GM12878 (cell line): ENCODE data around the gene ATP13A1. TPM values are rescaled to one million over a fixed set of nuclear protein-coding genes. Genes with fewer than 3 reads are reported as not detected.

Source experiments
- ATAC-seq: fragments of 200-7000 bp; cut with Tn5 transposase; 3 replicates; pipeline ENCODE4 v1.9.1; 2020; ENCODE audit warnings: mild to moderate bottlenecking, moderate library complexity
- BruUV-seq: library from RNA; stranded (reverse); fragments of 400-500 nt; replicated peaks from 2 replicates; lab custom pipeline; 2021; lab: Mats Ljungman, UMichigan
- CTCF ChIA-PET: fragments of 300-600 bp; sonication (Branson Sonifier 250); formaldehyde crosslinking; extraction: SDS; loops from one replicate; lab custom pipeline; 2021; ENCODE audit warnings: inconsistent platforms; lab: Yijun Ruan, JAX
- POLR2A ChIA-PET: fragments of 350-600 bp; formaldehyde crosslinking; extraction: SDS; loops from one replicate; lab custom pipeline; 2021; ENCODE audit warnings: inconsistent platforms; lab: Charles Lee
- RAD21 ChIA-PET: fragments of 300-600 bp; sonication (Branson Sonifier 250); formaldehyde crosslinking; loops from one replicate; lab custom pipeline; 2023; ENCODE audit warnings: antibody characterized with exemption; ENCODE audit not compliant: unreplicated experiment; lab: Charles Lee
- SMC1A ChIA-PET: fragments of 300-600 bp; sonication (Branson Sonifier 250); formaldehyde crosslinking; loops from one replicate; lab custom pipeline; 2023; ENCODE audit not compliant: unreplicated experiment, uncharacterized antibody; lab: Charles Lee
- DNase-seq: peaks from one replicate; pipeline ENCODE4 v3.0.0-alpha.2; 2011; ENCODE audit warnings: low read depth, low spot score
- FAIRE-seq: peaks from 3 replicates; lab custom pipeline; 2011; peaks lifted over from hg19 to GRCh38; lab: Jason Lieb, UNC
- H2AFZ ChIP-seq: 2 replicates; pipeline ENCODE4 v1.6.0; 2011; ENCODE audit warnings: low read depth, low read length, control low read depth; ENCODE audit not compliant: control insufficient read depth
- H3K27ac ChIP-seq: 2 replicates; pipeline ENCODE4 v1.5.1; 2011; ENCODE audit warnings: control low read depth; ENCODE audit not compliant: control insufficient read depth, insufficient read depth
- H3K27me3 ChIP-seq, 2 experiments: replicated peaks in 1 of 2; 2 replicates each; pipeline versions ENCODE4 v1.6.0 to v1.6.1; 2011; ENCODE audit warnings: low read length in 1 of 2; ENCODE audit not compliant: control insufficient read depth in 2 of 2, insufficient read depth in 2 of 2
- H3K36me3 ChIP-seq, 2 experiments: 2 replicates each; pipeline ENCODE4 v1.5.1; 2011; ENCODE audit warnings: low read length in 1 of 2; ENCODE audit not compliant: control insufficient read depth in 2 of 2, insufficient read depth in 2 of 2
- H3K4me1 ChIP-seq: 2 replicates; pipeline ENCODE4 v1.6.1; 2011; ENCODE audit warnings: mild to moderate bottlenecking, low read length, moderate library complexity, mixed read lengths; ENCODE audit not compliant: control insufficient read depth, insufficient read depth
- H3K4me2 ChIP-seq: 2 replicates; pipeline ENCODE4 v1.6.0; 2011; ENCODE audit warnings: control low read depth; ENCODE audit not compliant: control insufficient read depth, insufficient read depth
- H3K4me3 ChIP-seq: fragments of 200-600 bp; sonication (generic); 2 replicates; pipeline ENCODE4 v1.5.1; 2016
- H3K79me2 ChIP-seq: 2 replicates; pipeline ENCODE4 v1.6.0; 2011; ENCODE audit warnings: low read length; ENCODE audit not compliant: control insufficient read depth, insufficient read depth
- H3K9ac ChIP-seq: 2 replicates; pipeline ENCODE4 v1.8.0; 2011; ENCODE audit warnings: low read length, control low read depth, mixed read lengths; ENCODE audit not compliant: control insufficient read depth, insufficient read depth
- H3K9me3 ChIP-seq: replicated peaks from 3 replicates; pipeline ENCODE4 v1.5.1; 2011; ENCODE audit warnings: mild to moderate bottlenecking, low read length; ENCODE audit not compliant: control insufficient read depth, insufficient read depth
- H4K20me1 ChIP-seq: 2 replicates; pipeline ENCODE4 v1.6.0; 2011; ENCODE audit not compliant: control insufficient read depth, insufficient read depth
- BMI1 ChIP-seq: fragments of 450-650 bp; IDR thresholded peaks from 2 replicates; pipeline ENCODE4 v1.6.1; 2016; ENCODE audit warnings: mild to moderate bottlenecking, moderate library complexity, borderline replicate concordance
- EED ChIP-seq: sonication (generic); IDR thresholded peaks from 2 replicates; pipeline ENCODE4 v1.6.1; 2016; ENCODE audit warnings: antibody characterized with exemption, low read depth
- HDGF ChIP-seq: fragments of 450-650 bp; IDR thresholded peaks from 2 replicates; pipeline ENCODE4 v1.6.1; 2016; ENCODE audit warnings: antibody characterized with exemption
- KDM1A ChIP-seq: fragments of 200-600 bp; sonication (generic); IDR thresholded peaks from 2 replicates; pipeline ENCODE4 v1.6.1; 2016; ENCODE audit warnings: borderline replicate concordance
- KLF5 ChIP-seq: fragments of 450-650 bp; IDR thresholded peaks from 2 replicates; pipeline ENCODE4 v1.6.1; 2014; ENCODE audit warnings: mild to moderate bottlenecking; ENCODE audit not compliant: partially characterized antibody
- MXI1 ChIP-seq: fragments of 150-350 bp; IDR thresholded peaks from 2 replicates; pipeline ENCODE4 v1.6.1; 2011; ENCODE audit warnings: low read depth, mild to moderate bottlenecking, inconsistent platforms, low read length, improper control_type of control experiment
- POLR2AphosphoS5 ChIP-seq: IDR thresholded peaks from 2 replicates; pipeline ENCODE4 v1.6.1; 2011; ENCODE audit warnings: mild to moderate bottlenecking, low read length, inconsistent platforms
- SIN3A ChIP-seq: IDR thresholded peaks from 2 replicates; pipeline ENCODE4 v1.6.1; 2012; ENCODE audit warnings: low read depth, low read length, improper control_type of control experiment
- TBL1XR1 ChIP-seq: IDR thresholded peaks from 2 replicates; pipeline ENCODE4 v1.6.1; 2012; ENCODE audit warnings: low read depth, low read length, improper control_type of control experiment
- ZZZ3 ChIP-seq: IDR thresholded peaks from 2 replicates; pipeline ENCODE4 v1.6.1; 2011; ENCODE audit warnings: low read depth; ENCODE audit not compliant: control insufficient read depth, insufficient read length
- WGBS: methylation state at CpG from one replicate; pipeline ENCODE4 v1.1.6; 2016; ENCODE audit warnings: low lambda C conversion rate; ENCODE audit not compliant: insufficient replicate concordance, insufficient coverage; ENCODE audit errors: missing lambda C conversion rate; 5-methylcytosine and 5-hydroxymethylcytosine counted together
- in situ Hi-C: fragments of 300-500 bp; cut with MboI; formaldehyde crosslinking; loops from 9 replicates; pipeline ENCODE4 v1.14.3; 2018; ENCODE audit warnings: mixed read lengths
- intact Hi-C: fragments of 100-400 bp; cut with micrococcal nuclease; formaldehyde crosslinking; loops from one replicate; pipeline ENCODE4 v1.14.2; 2022; ENCODE audit not compliant: unreplicated experiment
- polyA plus RNA-seq, 11 experiments: library from polyadenylated mRNA; depleted of rRNA in 4 of 11; unstranded in 6 of 11; stranded (reverse) in 5 of 11; fragments of >200 nt; fragmentation: Nextera tagmentation in 4 of 11; fragmentation: Illumina TruSeq in 1 of 11; extraction: Ambion mirVana in 4 of 11; extraction: Trizol in 1 of 11; gene quantifications; 1 replicate in 1 of 11; 2 replicates in 10 of 11; pipeline versions ENCODE4 v1.2.1 to v1.2.3, GENCODE V29; 2011 to 2016; ENCODE audit warnings: inconsistent platforms in 2 of 11, missing spikeins in 2 of 11, low read depth in 1 of 11
- total RNA-seq, 4 experiments: library from RNA; depleted of rRNA in 3 of 4; stranded (reverse); fragments of >200 nt in 3 of 4; fragmentation: Illumina TruSeq in 1 of 4; extraction: Trizol in 1 of 4; gene quantifications; 2 replicates each; pipeline versions ENCODE4 v1.2.1 to v1.2.3, GENCODE V29; 2013 to 2021
- TF ChIP-seq, protein P1 (sequence below): fragments of 450-650 bp; IDR thresholded peaks from 2 replicates; pipeline ENCODE4 v1.6.1; 2014; ENCODE audit warnings: mild to moderate bottlenecking
- TF ChIP-seq, protein P2 (sequence below): fragments of 450-650 bp; IDR thresholded peaks from 2 replicates; pipeline ENCODE4 v1.6.1; 2016; ENCODE audit warnings: mild to moderate bottlenecking, moderate library complexity, borderline replicate concordance

ATP13A1 gene
- total and polyA plus RNA-seq, 10 of the 15 experiments (the other 5 are each of a cell fraction or from before 2014, with no cell fraction given) = 0.37 to 91.0 (median 29.8) TPM

DNA sequence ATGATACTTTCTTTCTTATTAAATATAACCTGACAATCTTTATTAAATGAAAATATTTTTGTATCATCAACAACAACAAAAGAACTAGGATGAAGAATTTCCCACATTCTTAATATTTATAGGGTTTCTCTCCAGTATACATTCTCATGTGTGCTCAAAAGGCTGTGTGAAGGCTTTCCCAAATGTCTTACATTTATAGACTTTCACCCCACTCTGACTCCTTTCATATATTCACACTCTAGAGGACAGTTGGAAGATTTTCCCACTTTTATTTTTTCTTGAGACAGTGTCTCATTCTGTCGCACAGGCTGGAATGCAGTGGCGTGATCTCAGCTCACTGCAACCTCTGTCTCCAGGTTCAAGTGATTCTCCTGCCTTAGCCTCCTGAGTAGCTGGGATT, 47.0 kb upstream of the ATP13A1 start:
- no peak overlapping the region for H3K9ac ChIP-seq
- H3K27ac ChIP-seq = no peak overlapping the region
- no peak overlapping the region for H2AFZ ChIP-seq
- H4K20me1 ChIP-seq = no peaks in the 10 kb centered on the region
- peaks cover 55% of the 10 kb centered on the region for H3K9me3 ChIP-seq
- ChIA-PET POLR2A (no interaction called here), RAD21 (no interaction called here), SMC1A (no interaction called here), CTCF (no interaction called here)
- no peaks in the 10 kb centered on the region for H3K27me3 ChIP-seq
- WGBS = 97% methylated on average over 2 of the region's 2 CpGs
- in situ Hi-C loops (no loop called here), intact Hi-C loops (no loop called here)
- peaks cover 7 to 15% of the 10 kb centered on the region in 2 experiments for H3K36me3 ChIP-seq
- H3K4me3 ChIP-seq = no peak overlapping the region
- H3K4me2 ChIP-seq = no peak overlapping the region
- BruUV-seq = no TSS peak
- H3K4me1 ChIP-seq = no peaks in the 10 kb centered on the region
- ATAC-seq (no peak), DNase-seq (no peak), FAIRE-seq (no peak)
- no peaks in the 10 kb centered on the region for H3K79me2 ChIP-seq
- TF ChIP-seq KDM1A = no peak
- TF ChIP-seq, protein P1, sequence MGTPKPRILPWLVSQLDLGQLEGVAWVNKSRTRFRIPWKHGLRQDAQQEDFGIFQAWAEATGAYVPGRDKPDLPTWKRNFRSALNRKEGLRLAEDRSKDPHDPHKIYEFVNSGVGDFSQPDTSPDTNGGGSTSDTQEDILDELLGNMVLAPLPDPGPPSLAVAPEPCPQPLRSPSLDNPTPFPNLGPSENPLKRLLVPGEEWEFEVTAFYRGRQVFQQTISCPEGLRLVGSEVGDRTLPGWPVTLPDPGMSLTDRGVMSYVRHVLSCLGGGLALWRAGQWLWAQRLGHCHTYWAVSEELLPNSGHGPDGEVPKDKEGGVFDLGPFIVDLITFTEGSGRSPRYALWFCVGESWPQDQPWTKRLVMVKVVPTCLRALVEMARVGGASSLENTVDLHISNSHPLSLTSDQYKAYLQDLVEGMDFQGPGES = no peak
- no peak for TF ChIP-seq BMI1
- peak; percentile 49 for TF ChIP-seq KLF5

DNA sequence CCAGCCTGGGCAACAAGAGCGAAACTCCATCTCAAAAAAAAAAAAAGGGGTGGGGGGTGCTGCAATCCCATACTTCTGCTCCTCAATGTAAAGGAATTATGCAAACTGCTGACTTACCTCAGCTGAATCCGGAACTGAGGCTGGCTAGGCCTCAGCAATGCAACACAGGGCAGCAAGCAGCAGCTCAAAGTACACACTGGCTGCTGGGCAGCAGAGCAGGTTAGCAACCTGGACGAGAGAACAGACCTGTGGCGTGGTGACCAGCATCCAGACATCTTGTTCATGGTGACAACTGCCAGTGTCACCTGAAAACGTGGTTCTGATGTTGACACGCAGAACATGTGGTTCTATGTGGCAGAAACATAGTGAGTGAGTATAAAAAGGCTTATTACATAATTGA, 41.4 kb upstream of the ATP13A1 start:
- Histone ChIP-seq H2AFZ (no peak overlapping the region), H4K20me1 (no peaks in the 10 kb centered on the region), H3K27ac (no peak overlapping the region), H3K9ac (no peak overlapping the region), H3K4me3 (no peak overlapping the region), H3K79me2 (no peaks in the 10 kb centered on the region), H3K9me3 (peaks cover 33% of the 10 kb centered on the region), H3K27me3 (no peaks in the 10 kb centered on the region), H3K36me3 (no peaks in the 10 kb centered on the region), H3K4me1 (no peaks in the 10 kb centered on the region), H3K4me2 (no peak overlapping the region)
- FAIRE-seq = no peak
- intact Hi-C loops = no loop called here
- POLR2A ChIA-PET = no interaction called here
- 63% methylated on average over 5 of the region's 6 CpGs for WGBS
- in situ Hi-C loops = no loop called here
- RAD21 ChIA-PET = no interaction called here
- BruUV-seq = no TSS peak
- SMC1A ChIA-PET = no interaction called here
- no peak for ATAC-seq
- CTCF ChIA-PET = no interaction called here
- DNase-seq = no peak
- no peak for TF ChIP-seq EED
- TF ChIP-seq TBL1XR1 = no peak
- no peak for TF ChIP-seq HDGF
- no peak for TF ChIP-seq ZZZ3
- TF ChIP-seq POLR2AphosphoS5 = no peak
- TF ChIP-seq, protein P2, sequence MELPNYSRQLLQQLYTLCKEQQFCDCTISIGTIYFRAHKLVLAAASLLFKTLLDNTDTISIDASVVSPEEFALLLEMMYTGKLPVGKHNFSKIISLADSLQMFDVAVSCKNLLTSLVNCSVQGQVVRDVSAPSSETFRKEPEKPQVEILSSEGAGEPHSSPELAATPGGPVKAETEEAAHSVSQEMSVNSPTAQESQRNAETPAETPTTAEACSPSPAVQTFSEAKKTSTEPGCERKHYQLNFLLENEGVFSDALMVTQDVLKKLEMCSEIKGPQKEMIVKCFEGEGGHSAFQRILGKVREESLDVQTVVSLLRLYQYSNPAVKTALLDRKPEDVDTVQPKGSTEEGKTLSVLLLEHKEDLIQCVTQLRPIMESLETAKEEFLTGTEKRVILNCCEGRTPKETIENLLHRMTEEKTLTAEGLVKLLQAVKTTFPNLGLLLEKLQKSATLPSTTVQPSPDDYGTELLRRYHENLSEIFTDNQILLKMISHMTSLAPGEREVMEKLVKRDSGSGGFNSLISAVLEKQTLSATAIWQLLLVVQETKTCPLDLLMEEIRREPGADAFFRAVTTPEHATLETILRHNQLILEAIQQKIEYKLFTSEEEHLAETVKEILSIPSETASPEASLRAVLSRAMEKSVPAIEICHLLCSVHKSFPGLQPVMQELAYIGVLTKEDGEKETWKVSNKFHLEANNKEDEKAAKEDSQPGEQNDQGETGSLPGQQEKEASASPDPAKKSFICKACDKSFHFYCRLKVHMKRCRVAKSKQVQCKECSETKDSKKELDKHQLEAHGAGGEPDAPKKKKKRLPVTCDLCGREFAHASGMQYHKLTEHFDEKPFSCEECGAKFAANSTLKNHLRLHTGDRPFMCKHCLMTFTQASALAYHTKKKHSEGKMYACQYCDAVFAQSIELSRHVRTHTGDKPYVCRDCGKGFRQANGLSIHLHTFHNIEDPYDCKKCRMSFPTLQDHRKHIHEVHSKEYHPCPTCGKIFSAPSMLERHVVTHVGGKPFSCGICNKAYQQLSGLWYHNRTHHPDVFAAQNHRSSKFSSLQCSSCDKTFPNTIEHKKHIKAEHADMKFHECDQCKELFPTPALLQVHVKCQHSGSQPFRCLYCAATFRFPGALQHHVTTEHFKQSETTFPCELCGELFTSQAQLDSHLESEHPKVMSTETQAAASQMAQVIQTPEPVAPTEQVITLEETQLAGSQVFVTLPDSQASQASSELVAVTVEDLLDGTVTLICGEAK = no peak
- no peak for TF ChIP-seq MXI1
- TF ChIP-seq SIN3A = no peak
